ENCODE measurements around the gene FASN.
A peak's percentile ranks its signal among the peaks of the same experiment; 100 is the strongest.
"Not testable (repeated sequence)": the region's sequence is repeated elsewhere in the genome, so short reads cannot be mapped to it uniquely, and the experiment has no call there.

FASN gene

GRCh38 chr17:82098169-82098938 is at the start of gene FASN:
Gene FASN (minus strand): TSS chr17:82098236. CDS start chr17:82096445, 1,791 bp downstream.
- DNase-seq (ENCODE audit: low read depth in 2 of 2): peak; percentile 78 to 87

GRCh38 chr17:82146663-82147654 is 48.9 kb upstream of the FASN start:
- no peak for DNase-seq (ENCODE audit: low read depth in 2 of 2)

GRCh38 chr17:82145550-82146155 is 47.6 kb upstream of the FASN start:
- DNase-seq (ENCODE audit: low read depth in 2 of 2): no peak

- DNase-seq (ENCODE audit: low read depth in 2 of 2): no peak
Observed at GRCh38 chr17:82143333-82143732, 45.3 kb upstream of the FASN start.

GRCh38 chr17:82139961-82140360 is 41.9 kb upstream of the FASN start:
- not testable (repeated sequence) for DNase-seq (ENCODE audit: low read depth in 2 of 2)

- DNase-seq (ENCODE audit: low read depth in 2 of 2): no peak
Observed at GRCh38 chr17:82138511-82138992, 40.5 kb upstream of the FASN start.

GRCh38 chr17:82134101-82134500 is 36.1 kb upstream of the FASN start:
- DNase-seq (ENCODE audit: low read depth in 2 of 2): no peak

GRCh38 chr17:82133166-82133953 is 35.3 kb upstream of the FASN start:
- not testable (repeated sequence) for DNase-seq (ENCODE audit: low read depth in 2 of 2)

- no peak for DNase-seq (ENCODE audit: low read depth in 2 of 2)
Observed at GRCh38 chr17:82129095-82129494, 31.1 kb upstream of the FASN start.

- no peak for DNase-seq (ENCODE audit: low read depth in 2 of 2)
Observed at GRCh38 chr17:82128287-82128686, 30.3 kb upstream of the FASN start.

GRCh38 chr17:82127704-82128103 is 29.7 kb upstream of the FASN start:
- no peak for DNase-seq (ENCODE audit: low read depth in 2 of 2)

GRCh38 chr17:82127315-82127595 is 29.2 kb upstream of the FASN start:
- DNase-seq (ENCODE audit: low read depth in 2 of 2): no peak

GRCh38 chr17:82126556-82127314 is 28.7 kb upstream of the FASN start:
- peak; percentile 41 to 48 for DNase-seq (ENCODE audit: low read depth in 2 of 2)

- DNase-seq (ENCODE audit: low read depth in 2 of 2): no peak
Observed at GRCh38 chr17:82124101-82124500, 26.1 kb upstream of the FASN start.

- DNase-seq (ENCODE audit: low read depth in 2 of 2): no peak
Observed at GRCh38 chr17:82121660-82122629, 23.9 kb upstream of the FASN start.

- DNase-seq (ENCODE audit: low read depth in 2 of 2): no peak
Observed at GRCh38 chr17:82121246-82121645, 23.2 kb upstream of the FASN start.

GRCh38 chr17:82120148-82120547 is 22.1 kb upstream of the FASN start:
- no peak for DNase-seq (ENCODE audit: low read depth in 2 of 2)

GRCh38 chr17:82118815-82119380 is 20.9 kb upstream of the FASN start:
- DNase-seq (ENCODE audit: low read depth in 2 of 2): no peak

GRCh38 chr17:82118168-82118814 is 20.3 kb upstream of the FASN start:
- no peak for DNase-seq (ENCODE audit: low read depth in 2 of 2)
